Fibroblast of lung (primary cell): ENCODE measurements around the gene LRP8. TPM values are rescaled to one million over a fixed set of nuclear protein-coding genes. Genes with fewer than 3 reads are reported as not detected.

ENCODE experiments used
- DNase-seq, 2 donors: peaks; one replicate each; pipeline versions ENCODE4 v3.0.0 to v3.0.0-alpha.2; 2010; ENCODE audit warnings: low read depth in 2 of 2
- H2AFZ ChIP-seq: 2 replicates; pipeline ENCODE4 v1.5.1; 2012; ENCODE audit warnings: low read length, control low read depth, inconsistent platforms
- H3K27ac ChIP-seq: 2 replicates; pipeline ENCODE4 v1.5.1; 2011; ENCODE audit warnings: low read length, control low read depth; ENCODE audit not compliant: insufficient read depth
- H3K27me3 ChIP-seq: 2 replicates; pipeline ENCODE4 v1.5.1; 2011; ENCODE audit warnings: mild to moderate bottlenecking, low read length; ENCODE audit not compliant: control insufficient read depth, insufficient read depth
- H3K36me3 ChIP-seq: 2 replicates; pipeline ENCODE4 v1.5.1; 2011; ENCODE audit warnings: low read length; ENCODE audit not compliant: control insufficient read depth, insufficient read depth
- H3K4me1 ChIP-seq: 2 replicates; pipeline ENCODE4 v1.5.1; 2011; ENCODE audit warnings: low read length; ENCODE audit not compliant: control insufficient read depth, insufficient read depth; ENCODE audit errors: extremely low read depth
- H3K4me2 ChIP-seq: 2 replicates; pipeline ENCODE4 v1.5.1; 2011; ENCODE audit warnings: low read length, control low read depth; ENCODE audit not compliant: insufficient read depth; ENCODE audit errors: extremely low read depth
- H3K4me3 ChIP-seq, 4 experiments: fragments of 200-600 bp in 1 of 4; sonication (generic) in 1 of 4; replicated peaks in 1 of 4; 2 replicates each; pipeline ENCODE4 v1.5.1; 2011 to 2016; ENCODE audit warnings: low read length in 4 of 4, low read depth in 3 of 4, mild to moderate bottlenecking in 3 of 4, control low read depth in 2 of 4, inconsistent platforms in 1 of 4, mixed read lengths in 1 of 4; ENCODE audit not compliant: insufficient read depth in 1 of 4; ENCODE audit errors: control extremely low read depth in 1 of 4
- H3K79me2 ChIP-seq: 2 replicates; pipeline ENCODE4 v1.5.1; 2012; ENCODE audit warnings: mild to moderate bottlenecking, low read length, inconsistent platforms; ENCODE audit not compliant: control insufficient read depth, insufficient read depth
- H3K9ac ChIP-seq: 2 replicates; pipeline ENCODE4 v1.5.1; 2011; ENCODE audit warnings: mild to moderate bottlenecking, low read length, control low read depth; ENCODE audit not compliant: insufficient read depth
- H3K9me3 ChIP-seq: 2 replicates; pipeline ENCODE4 v1.5.1; 2012; ENCODE audit warnings: low read depth, low read length; ENCODE audit not compliant: control insufficient read depth, insufficient read depth
- H4K20me1 ChIP-seq: 2 replicates; pipeline ENCODE4 v1.5.1; 2011; ENCODE audit warnings: low read length; ENCODE audit not compliant: control insufficient read depth, insufficient read depth; ENCODE audit errors: extremely low read depth
- CTCF ChIP-seq, 2 donors: IDR thresholded peaks in 1 of 2; conservative IDR thresholded peaks in 1 of 2; 1 replicate in 1 of 2; 2 replicates in 1 of 2; pipeline ENCODE4 v1.5.1; 2011 to 2012; ENCODE audit warnings: low read length in 2 of 2, control low read depth in 1 of 2, inconsistent platforms in 1 of 2, low read depth in 1 of 2, mild to moderate bottlenecking in 1 of 2
- EZH2 ChIP-seq: IDR thresholded peaks from 2 replicates; pipeline ENCODE4 v1.5.1; 2012; ENCODE audit warnings: low read length, control low read depth, mild to moderate bottlenecking; ENCODE audit errors: missing control alignments
- polyA plus RNA-seq, 2 donors: library from polyadenylated mRNA; depleted of rRNA in 1 of 2; stranded (reverse) in 1 of 2; unstranded in 1 of 2; fragments of >200 nt; gene quantifications; 2 replicates each; pipeline ENCODE4 v1.2.1, GENCODE V29; 2011 to 2012; ENCODE audit warnings: missing spikeins in 1 of 2
- total RNA-seq: library from RNA; depleted of rRNA; stranded (reverse); fragments of >200 nt; gene quantifications from 2 replicates; pipeline ENCODE4 v1.2.1, GENCODE V29; 2014

LRP8 gene
- total and polyA plus RNA-seq, 2 donors (not counting 1 experiment from before 2014, with no cell fraction given) = 8.4 to 10.3 TPM

GRCh38 chr1:53332186-53332564 is 4.3 kb upstream of the LRP8 start:
- no peak for DNase-seq

GRCh38 chr1:53331446-53332185 is 3.7 kb upstream of the LRP8 start:
- Histone ChIP-seq H3K9me3 (no peaks in the 10 kb centered on the region), H3K4me3 (no peak overlapping the region), H3K27ac (no peak overlapping the region), H3K4me2 (no peak overlapping the region), H2AFZ (no peak overlapping the region), H3K36me3 (no peaks in the 10 kb centered on the region), H3K79me2 (no peaks in the 10 kb centered on the region), H3K27me3 (no peaks in the 10 kb centered on the region), H3K9ac (no peak overlapping the region), H4K20me1 (no peaks in the 10 kb centered on the region), H3K4me1 (no peaks in the 10 kb centered on the region)
- no peak for DNase-seq
- TF ChIP-seq CTCF (conservative IDR thresholded peaks at IDR 0.05 in 1 of 2, IDR thresholded peaks at IDR 0.05 in 1 of 2; ENCODE audit: low read depth in 1 of 2, low read length in 2 of 2) (no peak), EZH2 (no peak)

More at GRCh38 chr1:53332186-53332564, 4.3 kb upstream of the LRP8 start:
- Histone ChIP-seq H2AFZ (no peak overlapping the region), H3K27me3 (no peaks in the 10 kb centered on the region), H3K79me2 (no peaks in the 10 kb centered on the region), H3K9me3 (no peaks in the 10 kb centered on the region), H3K4me3 (no peak overlapping the region), H3K4me2 (no peak overlapping the region), H3K36me3 (no peaks in the 10 kb centered on the region), H4K20me1 (no peaks in the 10 kb centered on the region), H3K9ac (no peak overlapping the region), H3K27ac (no peak overlapping the region), H3K4me1 (no peaks in the 10 kb centered on the region)
- TF ChIP-seq EZH2 = no peak
- no peak for TF ChIP-seq CTCF (conservative IDR thresholded peaks at IDR 0.05 in 1 of 2, IDR thresholded peaks at IDR 0.05 in 1 of 2; ENCODE audit: low read depth in 1 of 2, low read length in 2 of 2)

- H2AFZ ChIP-seq = no peak overlapping the region
- no peak overlapping the region for H3K9ac ChIP-seq
- no peaks in the 10 kb centered on the region for H3K9me3 ChIP-seq
- no peak overlapping the region for H3K4me2 ChIP-seq
- TF ChIP-seq CTCF (conservative IDR thresholded peaks at IDR 0.05 in 1 of 2, IDR thresholded peaks at IDR 0.05 in 1 of 2; ENCODE audit: low read depth in 1 of 2, low read length in 2 of 2) (no peak), EZH2 (no peak)
- no peak overlapping the region for H3K27ac ChIP-seq
- H4K20me1 ChIP-seq = no peaks in the 10 kb centered on the region
- H3K79me2 ChIP-seq = no peaks in the 10 kb centered on the region
- H3K4me3 ChIP-seq = no peak overlapping the region
- H3K4me1 ChIP-seq = no peaks in the 10 kb centered on the region
- H3K27me3 ChIP-seq = no peaks in the 10 kb centered on the region
- no peak for DNase-seq
- no peaks in the 10 kb centered on the region for H3K36me3 ChIP-seq
Measured at GRCh38 chr1:53330819-53331218, 2.9 kb upstream of the LRP8 start.
